Choroid plexus epithelial cell (primary cell): ENCODE measurements around the gene P2RX1.

Experiments used
- DNase-seq: peaks from one replicate; pipeline ENCODE4 v3.0.0-alpha.2; 2010; ENCODE audit warnings: low read depth
- H3K4me3 ChIP-seq: 2 replicates; pipeline ENCODE4 v1.5.1; 2011; ENCODE audit warnings: low read depth, mild to moderate bottlenecking, control low read depth, low read length, moderate library complexity
- CTCF ChIP-seq: conservative IDR thresholded peaks from 2 replicates; pipeline ENCODE4 v1.5.1; 2011; ENCODE audit warnings: low read depth, mild to moderate bottlenecking, control low read depth, inconsistent platforms, low read length, moderate library complexity

P2RX1 gene

DNA sequence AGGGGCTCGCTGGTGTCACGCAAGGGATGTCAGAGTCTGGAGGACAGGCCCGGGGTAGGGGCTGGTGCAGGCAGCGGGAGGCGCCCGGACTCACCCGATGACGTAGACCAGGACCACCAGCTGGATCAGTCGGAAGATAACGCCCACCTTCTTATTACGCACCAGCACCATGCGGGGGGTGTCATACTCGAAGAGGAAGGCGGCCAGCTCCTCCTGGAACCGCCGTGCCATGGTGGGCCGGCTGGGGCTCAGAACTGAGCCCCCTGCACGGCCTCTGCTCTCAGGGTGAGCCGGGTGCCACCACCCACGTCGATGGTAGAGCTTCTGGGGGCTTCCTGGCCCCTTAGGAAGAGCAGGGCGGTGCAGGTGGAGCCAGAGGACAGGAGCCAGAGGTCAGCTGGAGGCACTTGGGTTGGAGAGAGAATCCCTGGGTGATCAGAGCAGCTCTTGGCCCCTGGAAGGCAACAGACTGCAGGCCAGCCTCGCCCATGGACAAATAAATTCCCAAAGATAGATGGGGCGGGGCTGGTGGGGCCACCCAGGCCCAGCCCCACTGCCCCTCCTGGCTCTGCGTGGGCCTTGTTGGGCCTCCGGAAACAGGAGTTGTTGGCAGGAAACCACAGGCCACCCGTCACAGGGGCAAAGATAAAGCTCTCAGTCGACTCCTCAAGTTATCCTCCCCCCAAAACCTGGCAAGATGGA is at the start of gene P2RX1:
Gene P2RX1 (minus strand): TSS at position 471 of the 702 bp plus-strand sequence. CDS start 240 bp downstream, at position 231.
- no peak within 1 kb of the TSS for H3K4me3 ChIP-seq
- DNase-seq, result no peak
- no peak for TF ChIP-seq CTCF

- peak overlapping the region; percentile 44 for H3K4me3 ChIP-seq
- peak; percentile 28 for DNase-seq
- peak; percentile 13 for TF ChIP-seq CTCF
These were observed 49.0 kb upstream of the P2RX1 start for GRCh38 chr17:3965118-3965800.

DNA sequence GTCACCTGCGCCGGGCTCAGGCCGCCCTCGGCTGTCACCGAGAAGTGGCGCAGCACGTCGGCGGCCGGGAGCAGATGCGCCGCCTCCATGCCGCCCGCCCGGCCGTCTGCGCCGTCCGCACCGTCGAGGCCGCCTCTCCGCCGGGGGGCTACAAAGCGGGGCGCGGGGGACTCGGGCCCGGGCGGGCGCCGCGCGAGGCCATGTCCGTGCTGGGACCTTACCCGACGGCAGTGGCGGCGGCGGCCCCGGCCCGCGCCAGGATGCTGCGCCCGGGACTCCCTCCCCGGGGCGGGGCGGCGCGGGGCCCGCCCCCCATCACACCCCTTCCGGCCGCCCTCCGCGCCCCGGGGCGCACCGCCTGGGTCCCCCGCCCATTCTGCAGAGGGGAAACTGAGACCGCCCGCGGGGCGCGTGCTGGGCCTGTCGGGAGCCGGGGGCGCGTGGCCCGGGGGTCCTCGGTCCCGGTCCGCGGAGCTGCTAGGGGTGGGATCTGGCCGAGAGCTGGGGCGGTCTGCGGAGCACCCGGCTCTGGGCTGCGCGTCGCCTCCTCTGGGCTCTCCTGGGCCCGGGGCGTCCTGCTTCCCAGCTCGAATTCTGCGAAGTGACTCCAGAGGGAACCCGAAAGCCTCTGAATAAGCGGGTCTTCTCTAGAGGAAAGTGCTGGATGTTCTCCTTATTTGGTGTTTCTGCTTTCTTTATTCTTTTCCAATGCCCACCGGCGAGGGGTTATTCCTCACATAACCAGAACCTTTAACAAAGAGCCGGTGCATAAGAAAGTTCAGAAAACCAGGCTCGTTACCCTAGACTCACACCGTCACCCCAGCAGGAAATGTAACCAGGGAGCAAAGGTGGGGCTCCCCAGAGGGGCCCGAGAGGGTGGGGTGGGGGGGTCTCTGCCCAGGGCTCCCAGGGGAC is 48.2 kb upstream of the P2RX1 start, which contains the start of gene ATP2A3:
Gene ATP2A3 (minus strand): TSS at position 235 of the 915 bp plus-strand sequence. CDS start 146 bp downstream, at position 89.
- DNase-seq, result peak; percentile 13
- peak within 1 kb of the TSS; percentile 44 for H3K4me3 ChIP-seq
- no peak for TF ChIP-seq CTCF

- no peak for TF ChIP-seq CTCF
- no peak for DNase-seq
- no peak overlapping the region for H3K4me3 ChIP-seq
These were observed 47.3 kb upstream of the P2RX1 start for GRCh38 chr17:3963237-3964201.

- TF ChIP-seq CTCF, result no peak
- no peak overlapping the region for H3K4me3 ChIP-seq
- DNase-seq, result no peak
These were observed 46.6 kb upstream of the P2RX1 start for GRCh38 chr17:3962965-3963236.
